NCI-H2196 (cell line): ENCODE data around the gene SH3BP5L.
A peak's percentile ranks its signal among the peaks of the same experiment; 100 is the strongest.

Experiments used
- DNase-seq: peaks from one replicate; lab custom pipeline; 2025; ENCODE audit not compliant: unreplicated experiment; lab: John Stamatoyannopoulos, UW

Gene SH3BP5L

GRCh38 chr1:248851390-248851789, 25.7 kb upstream of the SH3BP5L start:
- no peak for DNase-seq

GRCh38 chr1:248850536-248851251, 25.0 kb upstream of the SH3BP5L start:
- no peak for DNase-seq

- no peak for DNase-seq
Observed at GRCh38 chr1:248850124-248850523, 24.4 kb upstream of the SH3BP5L start.

- no peak for DNase-seq
Observed at GRCh38 chr1:248849637-248850036, 23.9 kb upstream of the SH3BP5L start.

GRCh38 chr1:248849152-248849551, 23.4 kb upstream of the SH3BP5L start:
- DNase-seq, result no peak

GRCh38 chr1:248848602-248849001, 22.9 kb upstream of the SH3BP5L start:
- no peak for DNase-seq

- DNase-seq, result no peak
Observed at GRCh38 chr1:248847956-248848561, 22.3 kb upstream of the SH3BP5L start.

- DNase-seq, result no peak
Observed at GRCh38 chr1:248847181-248847955, 21.7 kb upstream of the SH3BP5L start.

GRCh38 chr1:248844526-248844925, 18.8 kb upstream of the SH3BP5L start:
- DNase-seq, result no peak

GRCh38 chr1:248843687-248844086, 18.0 kb upstream of the SH3BP5L start:
- no peak for DNase-seq

GRCh38 chr1:248842781-248843331, 17.1 kb upstream of the SH3BP5L start:
- DNase-seq, result no peak

- peak; percentile 30 for DNase-seq
Observed at GRCh38 chr1:248841702-248842395, 16.1 kb upstream of the SH3BP5L start.

GRCh38 chr1:248840946-248841345, 15.2 kb upstream of the SH3BP5L start:
- no peak for DNase-seq

- no peak for DNase-seq
Observed at GRCh38 chr1:248839168-248839555, 13.4 kb upstream of the SH3BP5L start.

GRCh38 chr1:248838357-248839167, 12.8 kb upstream of the SH3BP5L start:
- DNase-seq, result peak; percentile 73

- peak; percentile 92 for DNase-seq
Observed at GRCh38 chr1:248837781-248838356, 12.2 kb upstream of the SH3BP5L start, which contains the start of gene ZNF672. ZNF672 (plus strand) TSS chr1:248838224; CDS start chr1:248847275, 9,051 bp downstream.

GRCh38 chr1:248837045-248837780, 11.5 kb upstream of the SH3BP5L start:
- DNase-seq, result no peak

- no peak for DNase-seq
Observed at GRCh38 chr1:248834343-248834940, 8.7 kb upstream of the SH3BP5L start.

- no peak for DNase-seq
Observed at GRCh38 chr1:248831842-248832241, 6.1 kb upstream of the SH3BP5L start.
